ENCODE data around the gene EFEMP1.

DNA sequence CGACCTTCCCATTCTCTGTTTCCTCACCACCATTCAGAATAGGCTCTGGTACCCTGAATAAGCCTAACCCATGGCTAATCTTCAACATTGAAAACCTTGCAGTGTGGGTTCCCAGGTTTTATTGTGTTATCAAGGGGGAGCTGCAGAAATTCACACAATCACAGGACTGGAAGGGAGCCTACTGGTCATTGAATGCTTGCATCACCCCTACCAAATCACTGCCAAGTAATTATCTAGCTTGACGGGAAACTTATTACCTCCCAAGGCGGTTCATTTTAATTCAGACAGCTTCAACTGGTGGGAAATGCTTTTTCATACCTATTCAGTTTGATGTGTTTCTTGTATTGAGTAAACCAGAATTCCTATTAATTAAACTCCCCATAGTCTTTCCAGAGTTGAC is 33.6 kb upstream of the EFEMP1 start:
- TF ChIP-seq YY1 (IDR thresholded peaks at IDR 0.05; ENCODE audit: insufficient read depth, insufficient read length) (no peak), ZNF274 (IDR thresholded peaks at IDR 0.05; ENCODE audit: low read depth, low read length) (no peak)
